H1 (cell line): Measurements from ENCODE around the gene TYRO3. TPM values are rescaled to one million over a fixed set of nuclear protein-coding genes. Genes with fewer than 3 reads are reported as not detected.

ENCODE experiments used
- CTCF ChIA-PET: fragments of 300-600 bp; sonication (Branson Sonifier 250); formaldehyde crosslinking; loops from one replicate; lab custom pipeline; 2021; ENCODE audit not compliant: partially characterized antibody; lab: Charles Lee
- POLR2A ChIA-PET: fragments of 300-600 bp; sonication (Branson Sonifier 250); formaldehyde crosslinking; loops from one replicate; lab custom pipeline; 2021; ENCODE audit warnings: inconsistent platforms; ENCODE audit not compliant: partially characterized antibody; lab: Charles Lee
- DNase-seq, 2 experiments: peaks; one replicate each; pipeline versions ENCODE4 v3.0.0 to v3.0.0-alpha.2; 2010 to 2022; ENCODE audit warnings: low spot score in 2 of 2, low read depth in 1 of 2, mixed read lengths in 1 of 2
- FAIRE-seq: peaks from 2 replicates; lab custom pipeline; 2011; peaks lifted over from hg19 to GRCh38; lab: Jason Lieb, UNC
- H2AFZ ChIP-seq: 2 replicates; pipeline ENCODE4 v1.8.1; 2012; ENCODE audit warnings: low read length, inconsistent platforms
- H2AK5ac ChIP-seq: 2 replicates; pipeline ENCODE4 v1.6.1; 2013; ENCODE audit warnings: low read depth, low read length
- H2BK120ac ChIP-seq: replicated peaks from 2 replicates; pipeline ENCODE3; 2013; ENCODE audit warnings: low read depth, low read length, inconsistent platforms
- H2BK12ac ChIP-seq: 2 replicates; pipeline ENCODE4 v1.6.1; 2013; ENCODE audit warnings: low read depth, low read length
- H2BK15ac ChIP-seq: 2 replicates; pipeline ENCODE4 v1.6.1; 2013; ENCODE audit warnings: low read length
- H2BK20ac ChIP-seq: 2 replicates; pipeline ENCODE4 v1.6.1; 2013; ENCODE audit warnings: low read length
- H2BK5ac ChIP-seq: 2 replicates; pipeline ENCODE4 v1.6.1; 2013; ENCODE audit warnings: low read depth, low read length
- H3K14ac ChIP-seq: 2 replicates; pipeline ENCODE4 v1.6.1; 2013; ENCODE audit warnings: inconsistent platforms; ENCODE audit not compliant: insufficient read length
- H3K18ac ChIP-seq: 2 replicates; pipeline ENCODE4 v1.6.1; 2013; ENCODE audit warnings: low read length; ENCODE audit errors: extremely low read depth
- H3K23ac ChIP-seq: 2 replicates; pipeline ENCODE4 v1.6.1; 2013; ENCODE audit warnings: inconsistent platforms; ENCODE audit not compliant: insufficient read length
- H3K23me2 ChIP-seq: 2 replicates; pipeline ENCODE4 v1.6.1; 2013; ENCODE audit warnings: low read depth, low read length
- H3K27ac ChIP-seq: 2 replicates; pipeline ENCODE4 v1.6.1; 2011; ENCODE audit warnings: low read depth, low read length, inconsistent platforms
- H3K27me3 ChIP-seq, 4 experiments: replicated peaks in 1 of 4; 1 replicate in 1 of 4; 2 replicates in 3 of 4; pipeline versions ENCODE4 v1.6.1 to v1.8.1; 2011 to 2013; ENCODE audit warnings: low read length in 3 of 4, mild to moderate bottlenecking in 3 of 4, inconsistent platforms in 2 of 4, mixed read lengths in 2 of 4, moderate library complexity in 1 of 4; ENCODE audit not compliant: control insufficient read depth in 3 of 4, insufficient read depth in 3 of 4; ENCODE audit errors: extremely low read depth in 1 of 4
- H3K36me3 ChIP-seq, 4 experiments: 2 replicates each; pipeline versions ENCODE4 v1.6.1 to v1.8.1; 2011 to 2013; ENCODE audit warnings: mild to moderate bottlenecking in 4 of 4, low read length in 3 of 4, moderate library complexity in 2 of 4, control low read depth in 1 of 4, inconsistent platforms in 1 of 4; ENCODE audit not compliant: insufficient read depth in 4 of 4, control insufficient read depth in 2 of 4
- H3K4ac ChIP-seq: replicated peaks from 2 replicates; pipeline ENCODE3; 2013; ENCODE audit warnings: low read length, low read depth, mixed read lengths, inconsistent platforms; ENCODE audit not compliant: insufficient read length
- H3K4me1 ChIP-seq, 4 experiments: replicated peaks in 1 of 4; 1 replicate in 1 of 4; 2 replicates in 3 of 4; pipeline versions ENCODE4 v1.6.1 to v1.8.1; 2011 to 2013; ENCODE audit warnings: low read length in 3 of 4, inconsistent platforms in 2 of 4, mixed read lengths in 1 of 4; ENCODE audit not compliant: insufficient read depth in 4 of 4, control insufficient read depth in 3 of 4
- H3K4me2 ChIP-seq, 2 experiments: 2 replicates each; pipeline versions ENCODE4 v1.6.1 to v1.8.1; 2011 to 2013; ENCODE audit warnings: low read depth in 2 of 2, low read length in 2 of 2, control low read depth in 1 of 2, inconsistent platforms in 1 of 2, mild to moderate bottlenecking in 1 of 2; ENCODE audit not compliant: insufficient read depth in 1 of 2
- H3K4me3 ChIP-seq, 4 experiments: fragments of 200-600, 300-600 bp in 1 of 4; sonication (generic), shearing (Covaris generic), sonication (Bioruptor Twin) in 1 of 4; 2 replicates each; pipeline versions ENCODE4 v1.5.1 to v1.8.1; 2011 to 2016; ENCODE audit warnings: low read length in 4 of 4, low read depth in 3 of 4, control low read depth in 2 of 4, inconsistent platforms in 2 of 4, mild to moderate bottlenecking in 2 of 4, mixed read lengths in 1 of 4, moderate library complexity in 1 of 4; ENCODE audit not compliant: insufficient read depth in 2 of 4; ENCODE audit errors: extremely low read depth in 1 of 4
- H3K56ac ChIP-seq: replicated peaks from 2 replicates; pipeline ENCODE3; 2013; ENCODE audit warnings: low read depth, mild to moderate bottlenecking, mixed read lengths, low read length, inconsistent platforms; ENCODE audit not compliant: insufficient read length
- H3K79me1 ChIP-seq: 2 replicates; pipeline ENCODE4 v1.6.1; 2013; ENCODE audit warnings: low read depth, low read length, control low read depth
- H3K79me2 ChIP-seq, 2 experiments: 2 replicates each; pipeline versions ENCODE4 v1.6.1 to v1.8.1; 2012 to 2013; ENCODE audit warnings: low read length in 2 of 2, mild to moderate bottlenecking in 2 of 2, inconsistent platforms in 1 of 2; ENCODE audit not compliant: insufficient read depth in 2 of 2, control insufficient read depth in 1 of 2
- H3K9ac ChIP-seq, 4 experiments: replicated peaks in 1 of 4; 1 replicate in 1 of 4; 2 replicates in 3 of 4; pipeline versions ENCODE4 v1.6.1 to v1.8.1; 2011 to 2013; ENCODE audit warnings: low read depth in 3 of 4, low read length in 3 of 4, control low read depth in 2 of 4, mild to moderate bottlenecking in 2 of 4, moderate library complexity in 2 of 4, inconsistent platforms in 1 of 4; ENCODE audit errors: extremely low read depth in 1 of 4
- H3K9me3 ChIP-seq, 2 experiments: 2 replicates each; pipeline versions ENCODE4 v1.6.1 to v1.8.1; 2012 to 2013; ENCODE audit warnings: mild to moderate bottlenecking in 2 of 2, moderate library complexity in 2 of 2, control low read depth in 1 of 2, inconsistent platforms in 1 of 2, low read depth in 1 of 2, low read length in 1 of 2, mixed read lengths in 1 of 2; ENCODE audit not compliant: insufficient read depth in 2 of 2
- H4K20me1 ChIP-seq, 2 experiments: replicated peaks in 1 of 2; 2 replicates each; pipeline versions ENCODE3 to v1.8.1; 2011 to 2013; ENCODE audit warnings: inconsistent platforms in 2 of 2, low read length in 2 of 2, mild to moderate bottlenecking in 1 of 2; ENCODE audit not compliant: insufficient read depth in 2 of 2, control insufficient read depth in 1 of 2
- H4K5ac ChIP-seq: 2 replicates; pipeline ENCODE4 v1.6.1; 2013; ENCODE audit warnings: low read length, low read depth, mixed read lengths, inconsistent platforms; ENCODE audit not compliant: insufficient read length
- H4K8ac ChIP-seq: 2 replicates; pipeline ENCODE4 v1.8.0; 2013; ENCODE audit warnings: mild to moderate bottlenecking, moderate library complexity, low read length, inconsistent platforms; ENCODE audit not compliant: insufficient read depth; ENCODE audit errors: extremely low read depth
- H4K91ac ChIP-seq: replicated peaks from 2 replicates; pipeline ENCODE3; 2013; ENCODE audit warnings: low read length, mixed read lengths, inconsistent platforms; ENCODE audit not compliant: insufficient read length
- E2F6 ChIP-seq: IDR thresholded peaks from 2 replicates; pipeline ENCODE4 v1.6.1; 2012; ENCODE audit warnings: inconsistent platforms
- FOSL1 ChIP-seq: IDR thresholded peaks from 2 replicates; pipeline ENCODE4 v1.6.1; 2011; ENCODE audit warnings: mild to moderate bottlenecking, low read depth, low read length, moderate library complexity; ENCODE audit not compliant: insufficient read depth
- JUN ChIP-seq: IDR thresholded peaks from 2 replicates; pipeline ENCODE4 v1.6.1; 2011; ENCODE audit warnings: low read depth, mild to moderate bottlenecking, improper control_type of control experiment, low read length
- RBBP5 ChIP-seq: IDR thresholded peaks from 2 replicates; pipeline ENCODE4 v1.7.1; 2012; ENCODE audit warnings: low read depth, mild to moderate bottlenecking, inconsistent platforms, low read length, moderate library complexity, borderline replicate concordance
- SIX5 ChIP-seq: IDR thresholded peaks from 2 replicates; pipeline ENCODE4 v1.6.1; 2011; ENCODE audit warnings: mild to moderate bottlenecking, low read depth, low read length
- SP1 ChIP-seq: IDR thresholded peaks from 2 replicates; pipeline ENCODE4 v1.6.1; 2011; ENCODE audit warnings: low read depth, low read length
- YY1 ChIP-seq: IDR thresholded peaks from 2 replicates; pipeline ENCODE4 v1.6.1; 2011; ENCODE audit warnings: low read depth, mild to moderate bottlenecking, low read length
- WGBS, 2 experiments: shearing (Covaris generic) in 1 of 2; methylation state at CpG; one replicate each; pipeline versions ENCODE4 v1.1.6 to v1.1.7; 2013 to 2015; ENCODE audit warnings: low lambda C conversion rate in 2 of 2, mixed read lengths in 2 of 2, inconsistent platforms in 1 of 2, low coverage in 1 of 2, missing lambda C conversion rate in 1 of 2; ENCODE audit not compliant: insufficient replicate concordance in 2 of 2, insufficient coverage in 1 of 2, insufficient read length in 1 of 2; ENCODE audit errors: extremely low coverage in 1 of 2, missing lambda C conversion rate in 1 of 2; 5-methylcytosine and 5-hydroxymethylcytosine counted together
- polyA plus RNA-seq, 7 experiments: library from polyadenylated mRNA; depleted of rRNA in 3 of 7; stranded (reverse) in 5 of 7; unstranded in 2 of 7; fragments of >200 nt in 5 of 7; fragments of 200-250 nt in 2 of 7; gene quantifications; 1 replicate in 5 of 7; 2 replicates in 1 of 7; 4 replicates in 1 of 7; pipeline versions ENCODE4 v1.2.1 to v1.2.3, GENCODE V29; 2011 to 2013; ENCODE audit warnings: missing spikeins in 2 of 7, mixed read lengths in 2 of 7
- total RNA-seq: library from RNA; stranded (reverse); fragmentation: NEBNext Ultra II Directional; extraction: Animal tissue kit (Norgen Biotek cat#: 25700); gene quantifications from 2 replicates; pipeline ENCODE4 v1.2.1, GENCODE V29; 2021
- TF ChIP-seq, protein P1 (sequence below), 3 experiments: IDR thresholded peaks; 1 replicate in 2 of 3; 2 replicates in 1 of 3; pipeline versions ENCODE4 v1.5.1 to v1.6.1; 2011; ENCODE audit warnings: low read length in 3 of 3, mild to moderate bottlenecking in 3 of 3, inconsistent platforms in 2 of 3, low read depth in 1 of 3, moderate library complexity in 1 of 3; ENCODE audit not compliant: insufficient read depth in 1 of 3; ENCODE audit errors: control extremely low read depth in 1 of 3

TYRO3 gene
- total and polyA plus RNA-seq, 2 of the 8 experiments (the other 6 are each of a cell fraction or from before 2014, with no cell fraction given): 82.7 to 98.8 TPM

GRCh38 chr15:41546851-41547786 lies 11.9 kb upstream of the TYRO3 start:
- no peak overlapping the region for H4K8ac ChIP-seq
- CTCF ChIA-PET: no interaction called here

More at GRCh38 chr15:41546851-41547786, 11.9 kb upstream of the TYRO3 start:
- Histone ChIP-seq H3K18ac (no peak overlapping the region), H3K14ac (no peak overlapping the region), H4K20me1 (no peaks in the 10 kb centered on the region), H3K27me3 (peaks cover 0 to 3% (median 1%) of the 10 kb centered on the region in 4 experiments; a peak in 1 of 7 replicates), H2BK120ac (no peak overlapping the region), H3K79me2 (peaks cover 0 to 11% of the 10 kb centered on the region in 2 experiments; a peak in 2 of 4 replicates), H2BK15ac (no peak overlapping the region), H3K4ac (no peak overlapping the region), H3K23me2 (no peaks in the 10 kb centered on the region), H4K91ac (no peak overlapping the region), H3K56ac (no peak overlapping the region), H3K4me2 (no peak overlapping the region), H3K36me3 (no peaks in the 10 kb centered on the region), H3K23ac (no peak overlapping the region), H2BK5ac (no peak overlapping the region), H3K27ac (no peak overlapping the region), H3K9me3 (no peaks in the 10 kb centered on the region), H4K5ac (no peak overlapping the region), H2AFZ (no peak overlapping the region), H2AK5ac (no peak overlapping the region), H2BK12ac (no peak overlapping the region), H3K4me1 (no peaks in the 10 kb centered on the region; a peak in 2 of 7 replicates), H3K79me1 (peaks cover 2% of the 10 kb centered on the region; the same call in 1 of the 2 replicates), H2BK20ac (no peak overlapping the region), H3K9ac (no peak overlapping the region), H3K4me3 (no peak overlapping the region)
- WGBS, 2 experiments: 85% methylated on average over 13 of the region's 13 CpGs; no CpG with 5 or more reads in 1 of the 2 experiments
- DNase-seq: no peak
- TF ChIP-seq YY1 (no peak), JUN (no peak), RBBP5 (no peak), E2F6 (no peak), SP1 (no peak), SIX5 (no peak), FOSL1 (no peak)
- TF ChIP-seq, protein P1, sequence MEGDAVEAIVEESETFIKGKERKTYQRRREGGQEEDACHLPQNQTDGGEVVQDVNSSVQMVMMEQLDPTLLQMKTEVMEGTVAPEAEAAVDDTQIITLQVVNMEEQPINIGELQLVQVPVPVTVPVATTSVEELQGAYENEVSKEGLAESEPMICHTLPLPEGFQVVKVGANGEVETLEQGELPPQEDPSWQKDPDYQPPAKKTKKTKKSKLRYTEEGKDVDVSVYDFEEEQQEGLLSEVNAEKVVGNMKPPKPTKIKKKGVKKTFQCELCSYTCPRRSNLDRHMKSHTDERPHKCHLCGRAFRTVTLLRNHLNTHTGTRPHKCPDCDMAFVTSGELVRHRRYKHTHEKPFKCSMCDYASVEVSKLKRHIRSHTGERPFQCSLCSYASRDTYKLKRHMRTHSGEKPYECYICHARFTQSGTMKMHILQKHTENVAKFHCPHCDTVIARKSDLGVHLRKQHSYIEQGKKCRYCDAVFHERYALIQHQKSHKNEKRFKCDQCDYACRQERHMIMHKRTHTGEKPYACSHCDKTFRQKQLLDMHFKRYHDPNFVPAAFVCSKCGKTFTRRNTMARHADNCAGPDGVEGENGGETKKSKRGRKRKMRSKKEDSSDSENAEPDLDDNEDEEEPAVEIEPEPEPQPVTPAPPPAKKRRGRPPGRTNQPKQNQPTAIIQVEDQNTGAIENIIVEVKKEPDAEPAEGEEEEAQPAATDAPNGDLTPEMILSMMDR (IDR thresholded peaks at IDR 0.05; ENCODE audit: control extremely low read depth in 1 of 3, insufficient read depth in 1 of 3, low read depth in 1 of 3, low read length in 3 of 3): no peak
- POLR2A ChIA-PET: interaction anchor here (1.7 kb wide), 1 partner anchor 11 kb away, joined by 5 read pairs; no protein-coding TSS in a partner anchor
- FAIRE-seq: no peak
